ENCODE measurements around the gene CDC123. TPM values are rescaled to one million over a fixed set of nuclear protein-coding genes. Genes with fewer than 3 reads are reported as not detected.
"Not testable (repeated sequence)": the region's sequence is repeated elsewhere in the genome, so short reads cannot be mapped to it uniquely, and the experiment has no call there.

CDC123 gene
- 116 TPM for polyA plus RNA-seq (2012; ENCODE audit: missing spikeins)

- DNase-seq (ENCODE audit: insufficient read length) (peak; percentile 75), FAIRE-seq (peak; percentile 95)
- peak; percentile 14; the same call in 1 of the 2 replicates for TF ChIP-seq TAF1 (IDR thresholded peaks at IDR 0.05; ENCODE audit: borderline replicate concordance, low read depth, low read length)
- peak; percentile 62 for TF ChIP-seq POLR2A (IDR thresholded peaks at IDR 0.05; ENCODE audit: low read depth, low read length)
- peak; percentile 79 for TF ChIP-seq POLR2AphosphoS5 (IDR thresholded peaks at IDR 0.05; ENCODE audit: low read depth, low read length)
These were observed at the start of gene CDC123, which contains the start of gene NUDT5 for GRCh38 chr10:12195603-12196506. CDC123 (plus strand) TSS chr10:12196188; CDS start chr10:12196246, 58 bp downstream. NUDT5 (minus strand) TSS chr10:12195891; CDS start chr10:12186291, 9,600 bp downstream.

- TF ChIP-seq POLR2AphosphoS5 (IDR thresholded peaks at IDR 0.05; ENCODE audit: low read depth, low read length) (no peak), TAF1 (IDR thresholded peaks at IDR 0.05; ENCODE audit: borderline replicate concordance, low read depth, low read length) (no peak), POLR2A (IDR thresholded peaks at IDR 0.05; ENCODE audit: low read depth, low read length) (no peak)
- DNase-seq (ENCODE audit: insufficient read length) (no peak), FAIRE-seq (no peak)
These were observed 45.8 kb upstream of the CDC123 start for GRCh38 chr10:12150163-12150562.

DNA sequence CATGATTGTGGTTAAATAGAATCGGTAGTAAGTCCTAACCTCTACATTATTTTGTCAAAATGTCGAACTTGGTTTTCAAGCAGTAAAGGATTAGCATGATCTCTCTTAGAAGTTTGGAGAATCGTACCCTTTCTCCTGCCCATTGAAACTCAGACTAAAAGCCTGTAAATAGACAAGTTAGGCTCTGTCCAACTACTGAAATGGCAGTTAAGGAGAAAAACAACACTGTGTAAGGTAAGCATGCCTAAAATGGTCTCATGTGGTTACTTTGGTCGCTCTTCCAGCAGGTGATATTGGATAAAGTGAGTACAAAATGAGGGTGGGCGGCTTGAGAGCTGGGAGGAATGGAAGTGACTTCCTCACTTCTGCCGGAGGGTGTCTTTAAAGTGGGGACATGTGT lies 41.5 kb upstream of the CDC123 start:
- no peak for TF ChIP-seq POLR2AphosphoS5 (IDR thresholded peaks at IDR 0.05; ENCODE audit: low read depth, low read length)
- no peak for TF ChIP-seq POLR2A (IDR thresholded peaks at IDR 0.05; ENCODE audit: low read depth, low read length)
- no peak for TF ChIP-seq TAF1 (IDR thresholded peaks at IDR 0.05; ENCODE audit: borderline replicate concordance, low read depth, low read length)
- DNase-seq (ENCODE audit: insufficient read length) = no peak
- no peak for FAIRE-seq

DNA sequence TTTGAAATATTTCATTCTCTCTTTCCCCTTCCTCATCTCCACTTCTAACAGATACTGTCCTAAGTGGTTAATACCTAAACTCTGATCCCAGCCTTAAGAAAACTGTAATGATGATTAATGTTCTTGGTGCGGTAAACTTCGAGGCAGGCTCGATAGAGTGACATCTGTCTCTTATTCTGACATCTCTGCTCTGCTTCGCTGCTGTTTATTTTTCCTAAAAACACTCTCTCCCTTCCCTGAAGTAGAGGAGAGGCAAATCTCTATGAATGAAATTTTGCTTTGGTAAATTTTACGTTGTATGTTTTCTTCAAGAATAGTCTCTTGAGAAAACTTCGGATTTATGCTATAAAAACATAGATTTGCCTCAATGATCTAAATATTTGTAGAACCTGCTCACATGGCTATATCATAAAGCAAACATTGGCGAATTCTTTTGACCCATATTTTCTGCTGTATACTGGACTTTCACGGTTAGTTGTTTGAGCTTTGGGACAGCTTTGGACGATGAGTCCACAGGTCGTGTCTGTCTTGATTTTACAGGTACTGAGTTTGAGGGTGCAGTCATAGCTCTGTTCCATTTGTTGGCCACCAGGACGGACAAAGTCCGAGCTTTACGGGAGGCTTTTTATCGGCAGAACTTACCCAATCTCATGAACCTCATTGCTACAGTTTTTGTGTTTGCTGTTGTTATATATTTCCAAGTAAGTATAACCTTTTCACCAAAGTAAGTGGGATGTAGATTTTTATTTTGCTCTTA lies 39.4 kb upstream of the CDC123 start:
- DNase-seq (ENCODE audit: insufficient read length) = no peak
- TF ChIP-seq POLR2AphosphoS5 (IDR thresholded peaks at IDR 0.05; ENCODE audit: low read depth, low read length) (no peak), POLR2A (IDR thresholded peaks at IDR 0.05; ENCODE audit: low read depth, low read length) (no peak), TAF1 (IDR thresholded peaks at IDR 0.05; ENCODE audit: borderline replicate concordance, low read depth, low read length) (no peak)
- FAIRE-seq = no peak

DNA sequence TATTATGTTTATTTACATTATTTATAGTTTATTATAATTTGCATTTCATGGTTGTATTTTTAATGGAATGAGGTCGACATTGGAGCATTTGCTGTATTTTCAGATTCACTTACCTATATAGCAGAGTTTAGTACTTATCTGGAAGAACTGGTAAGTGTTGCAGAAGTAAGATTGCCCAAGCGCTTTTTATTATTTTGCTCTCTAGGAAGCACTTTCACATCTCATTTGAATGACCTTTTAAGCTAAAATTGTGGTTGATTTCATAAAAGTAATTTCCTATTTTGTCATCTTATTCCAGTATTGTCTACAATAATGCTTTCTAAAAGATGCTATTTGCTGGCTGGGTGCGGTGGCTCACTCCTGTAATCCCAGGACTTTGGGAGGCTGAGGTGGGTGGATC lies 37.9 kb upstream of the CDC123 start:
- FAIRE-seq (no peak), DNase-seq (ENCODE audit: insufficient read length) (no peak)
- no peak for TF ChIP-seq POLR2A (IDR thresholded peaks at IDR 0.05; ENCODE audit: low read depth, low read length)
- no peak for TF ChIP-seq TAF1 (IDR thresholded peaks at IDR 0.05; ENCODE audit: borderline replicate concordance, low read depth, low read length)
- TF ChIP-seq POLR2AphosphoS5 (IDR thresholded peaks at IDR 0.05; ENCODE audit: low read depth, low read length) = no peak

- TF ChIP-seq POLR2A (IDR thresholded peaks at IDR 0.05; ENCODE audit: low read depth, low read length) (no peak), POLR2AphosphoS5 (IDR thresholded peaks at IDR 0.05; ENCODE audit: low read depth, low read length) (no peak)
- DNase-seq (ENCODE audit: insufficient read length) = no peak
- FAIRE-seq = no peak
These were observed 35.3 kb upstream of the CDC123 start for GRCh38 chr10:12160664-12161063.

DNA sequence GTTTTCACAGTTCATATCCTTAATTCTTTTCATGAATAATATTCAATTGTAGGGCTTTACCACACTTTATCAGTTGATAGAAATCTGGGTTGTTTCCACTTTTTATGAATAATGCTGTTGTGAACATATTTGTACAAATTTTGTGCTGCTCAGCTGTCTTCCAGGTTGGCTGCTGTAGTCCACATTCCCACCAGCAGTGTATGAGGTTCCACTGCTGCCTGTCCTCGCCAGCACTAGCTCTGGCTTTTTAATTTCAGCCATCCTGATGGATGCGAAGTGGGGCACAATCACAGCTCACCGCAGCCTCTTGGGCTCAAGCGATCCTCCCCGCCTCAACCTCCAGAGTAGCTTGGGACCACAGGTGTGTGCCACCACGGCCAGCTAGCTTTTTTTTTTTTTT lies 33.1 kb upstream of the CDC123 start:
- DNase-seq (ENCODE audit: insufficient read length) (no peak), FAIRE-seq (no peak)
- TF ChIP-seq POLR2AphosphoS5 (IDR thresholded peaks at IDR 0.05; ENCODE audit: low read depth, low read length) = no peak
- no peak for TF ChIP-seq POLR2A (IDR thresholded peaks at IDR 0.05; ENCODE audit: low read depth, low read length)
- no peak for TF ChIP-seq TAF1 (IDR thresholded peaks at IDR 0.05; ENCODE audit: borderline replicate concordance, low read depth, low read length)

- DNase-seq (ENCODE audit: insufficient read length) (no peak), FAIRE-seq (no peak)
- no peak for TF ChIP-seq POLR2A (IDR thresholded peaks at IDR 0.05; ENCODE audit: low read depth, low read length)
- TF ChIP-seq POLR2AphosphoS5 (IDR thresholded peaks at IDR 0.05; ENCODE audit: low read depth, low read length) = no peak
These were observed 31.9 kb upstream of the CDC123 start for GRCh38 chr10:12164085-12164484.

DNA sequence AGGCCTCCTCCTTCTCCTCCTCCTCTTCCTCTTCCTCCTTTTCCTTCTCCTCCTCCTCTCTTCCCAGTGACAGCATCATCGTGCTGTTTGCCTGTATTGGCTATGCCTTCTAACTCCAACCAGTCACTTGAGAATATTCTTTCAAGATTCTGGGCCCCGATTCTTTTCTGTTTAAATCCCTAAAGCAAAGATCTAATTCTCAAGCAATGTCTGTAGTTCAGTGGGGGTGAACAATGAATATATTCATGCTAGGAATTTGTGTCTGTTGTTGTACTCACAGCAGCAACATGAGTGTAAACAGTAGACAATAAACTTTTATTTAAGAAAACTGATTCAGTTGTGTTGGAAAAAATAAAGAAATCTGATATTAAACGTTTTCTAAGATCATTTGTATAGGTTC lies 31.0 kb upstream of the CDC123 start:
- no peak for DNase-seq (ENCODE audit: insufficient read length)
- no peak for FAIRE-seq
- TF ChIP-seq TAF1 (IDR thresholded peaks at IDR 0.05; ENCODE audit: borderline replicate concordance, low read depth, low read length) = no peak
- TF ChIP-seq POLR2AphosphoS5 (IDR thresholded peaks at IDR 0.05; ENCODE audit: low read depth, low read length) = no peak
- no peak for TF ChIP-seq POLR2A (IDR thresholded peaks at IDR 0.05; ENCODE audit: low read depth, low read length)

DNA sequence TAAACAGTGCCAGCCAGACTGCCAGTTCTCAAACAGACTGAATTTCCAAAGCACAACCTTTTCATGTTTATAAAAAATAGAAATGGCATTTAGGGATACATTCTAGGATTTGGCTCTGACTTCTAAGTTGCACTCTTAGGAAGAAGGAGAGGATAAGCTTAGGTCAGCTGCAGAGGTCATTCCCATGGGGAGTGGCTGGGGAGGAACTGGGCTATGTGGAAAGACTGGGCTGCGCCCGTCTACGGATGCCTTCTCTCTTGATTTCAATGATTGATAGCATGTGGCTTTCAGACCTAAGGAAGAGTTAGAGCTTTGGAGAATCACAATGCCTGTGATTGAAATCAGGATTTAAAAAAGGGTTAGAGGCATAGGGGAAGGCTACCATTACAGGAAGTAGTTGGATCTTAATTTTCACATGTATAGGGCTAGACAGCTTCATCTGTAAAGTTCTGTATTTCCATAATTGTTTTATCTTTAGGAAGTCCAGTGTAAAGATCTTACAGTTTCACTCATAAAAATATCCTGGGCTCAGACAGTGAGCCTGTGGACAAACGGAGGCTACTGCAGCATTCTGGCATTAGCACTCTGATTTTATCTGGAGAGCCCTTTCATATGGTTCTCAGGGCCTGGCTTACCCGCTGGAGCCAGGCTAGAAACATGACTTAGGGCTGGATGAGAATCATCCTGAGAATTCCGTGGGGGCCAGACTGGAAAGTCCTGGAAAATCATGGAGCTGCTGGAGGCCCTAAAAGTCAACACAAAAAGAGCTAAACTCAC lies 29.8 kb upstream of the CDC123 start:
- no peak for FAIRE-seq
- no peak for TF ChIP-seq POLR2AphosphoS5 (IDR thresholded peaks at IDR 0.05; ENCODE audit: low read depth, low read length)
- no peak for TF ChIP-seq POLR2A (IDR thresholded peaks at IDR 0.05; ENCODE audit: low read depth, low read length)
- no peak for TF ChIP-seq TAF1 (IDR thresholded peaks at IDR 0.05; ENCODE audit: borderline replicate concordance, low read depth, low read length)
- no peak for DNase-seq (ENCODE audit: insufficient read length)

GRCh38 chr10:12171512-12171911 lies 24.5 kb upstream of the CDC123 start:
- FAIRE-seq = not testable (repeated sequence)

More at GRCh38 chr10:12171512-12171911, 24.5 kb upstream of the CDC123 start:
- not testable (repeated sequence) for DNase-seq (ENCODE audit: insufficient read length)

Data from GM12892 (cell line).